ENCODE results near the gene CABCOCO1. TPM values are rescaled to one million over a fixed set of nuclear protein-coding genes. Genes with fewer than 3 reads are reported as not detected.

Gene CABCOCO1
- total and polyA plus RNA-seq, 8 donors: 1.7 to 6.0 (median 3.4) TPM; not detected in 1

DNA sequence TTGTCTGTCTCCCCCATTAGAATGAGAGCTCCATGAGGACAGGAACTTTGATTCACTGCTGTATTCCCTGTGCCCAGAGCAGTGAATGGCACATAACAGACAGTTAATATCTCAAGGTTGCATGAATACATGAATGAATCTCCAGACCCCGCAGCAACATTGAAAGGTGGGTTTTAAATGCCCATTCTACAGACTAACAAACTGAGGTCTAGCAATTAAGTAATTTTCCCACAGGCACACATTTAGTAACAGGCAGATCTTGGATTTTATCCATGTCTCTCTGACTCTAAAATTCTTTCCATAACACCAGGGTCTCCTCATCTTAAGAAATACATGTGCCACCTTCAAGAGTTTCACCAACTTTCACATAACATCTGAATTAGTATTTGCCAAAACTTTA is 134.1 kb downstream of the CABCOCO1 start:
- intact Hi-C loops (cut with DNase I): no loop called here
- DNase-seq (no peak), ATAC-seq (no peak)
- no peak overlapping the region for H3K27ac ChIP-seq
- H3K4me3 ChIP-seq: no peak overlapping the region
- no peaks in the 10 kb centered on the region for H3K4me1 ChIP-seq
- no peaks in the 10 kb centered on the region for H3K36me3 ChIP-seq
- TF ChIP-seq, protein P1, sequence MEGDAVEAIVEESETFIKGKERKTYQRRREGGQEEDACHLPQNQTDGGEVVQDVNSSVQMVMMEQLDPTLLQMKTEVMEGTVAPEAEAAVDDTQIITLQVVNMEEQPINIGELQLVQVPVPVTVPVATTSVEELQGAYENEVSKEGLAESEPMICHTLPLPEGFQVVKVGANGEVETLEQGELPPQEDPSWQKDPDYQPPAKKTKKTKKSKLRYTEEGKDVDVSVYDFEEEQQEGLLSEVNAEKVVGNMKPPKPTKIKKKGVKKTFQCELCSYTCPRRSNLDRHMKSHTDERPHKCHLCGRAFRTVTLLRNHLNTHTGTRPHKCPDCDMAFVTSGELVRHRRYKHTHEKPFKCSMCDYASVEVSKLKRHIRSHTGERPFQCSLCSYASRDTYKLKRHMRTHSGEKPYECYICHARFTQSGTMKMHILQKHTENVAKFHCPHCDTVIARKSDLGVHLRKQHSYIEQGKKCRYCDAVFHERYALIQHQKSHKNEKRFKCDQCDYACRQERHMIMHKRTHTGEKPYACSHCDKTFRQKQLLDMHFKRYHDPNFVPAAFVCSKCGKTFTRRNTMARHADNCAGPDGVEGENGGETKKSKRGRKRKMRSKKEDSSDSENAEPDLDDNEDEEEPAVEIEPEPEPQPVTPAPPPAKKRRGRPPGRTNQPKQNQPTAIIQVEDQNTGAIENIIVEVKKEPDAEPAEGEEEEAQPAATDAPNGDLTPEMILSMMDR (IDR thresholded peaks at IDR 0.05): no peak
- H3K9me3 ChIP-seq: no peaks in the 10 kb centered on the region
- H3K27me3 ChIP-seq: no peaks in the 10 kb centered on the region

DNA sequence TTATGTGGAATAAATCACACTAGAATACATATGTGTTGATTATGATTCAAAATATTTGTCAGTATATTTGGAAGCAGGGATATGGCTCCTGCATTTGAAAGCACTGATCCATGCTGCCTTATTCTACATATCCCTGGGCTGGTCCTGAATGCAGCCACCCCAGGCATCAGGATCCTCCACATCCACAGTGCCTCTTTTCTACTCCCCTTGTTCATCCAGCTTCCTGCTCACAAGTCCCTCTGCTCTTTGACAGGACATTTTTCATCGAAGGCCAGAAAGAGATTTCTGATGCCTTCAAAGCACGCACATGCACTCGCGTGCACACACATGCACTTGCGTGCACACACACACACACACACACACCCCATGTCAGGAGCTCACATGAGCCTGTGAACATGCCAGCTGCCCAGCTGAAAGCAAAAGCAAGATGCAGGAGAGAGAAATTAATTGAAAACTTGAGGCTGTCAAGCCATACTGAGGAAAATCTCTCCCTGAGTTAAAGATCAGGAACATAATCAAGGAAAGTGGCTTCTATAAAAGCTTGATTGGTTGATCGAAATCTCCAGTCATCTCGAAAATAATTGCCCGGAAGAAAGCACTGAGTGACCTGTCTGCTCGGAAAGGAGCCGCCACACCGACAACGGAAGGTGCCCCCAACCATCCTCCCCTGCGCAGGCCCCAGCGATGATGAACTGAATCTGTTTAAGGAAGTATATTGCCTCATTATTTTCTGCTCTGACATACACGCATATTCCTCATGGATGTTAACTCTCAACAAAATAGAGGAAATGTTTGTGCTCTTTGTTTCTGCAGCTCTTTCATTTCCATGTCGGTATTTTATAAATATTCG is 134.8 kb downstream of the CABCOCO1 start:
- Histone ChIP-seq H3K36me3 (no peaks in the 10 kb centered on the region), H3K4me1 (no peaks in the 10 kb centered on the region), H3K27ac (no peak overlapping the region), H3K27me3 (no peaks in the 10 kb centered on the region), H3K4me3 (no peak overlapping the region), H3K9me3 (no peaks in the 10 kb centered on the region)
- ATAC-seq: no peak
- intact Hi-C loops (cut with DNase I): no loop called here
- TF ChIP-seq, protein P1 (IDR thresholded peaks at IDR 0.05): no peak
- no peak for DNase-seq

DNA sequence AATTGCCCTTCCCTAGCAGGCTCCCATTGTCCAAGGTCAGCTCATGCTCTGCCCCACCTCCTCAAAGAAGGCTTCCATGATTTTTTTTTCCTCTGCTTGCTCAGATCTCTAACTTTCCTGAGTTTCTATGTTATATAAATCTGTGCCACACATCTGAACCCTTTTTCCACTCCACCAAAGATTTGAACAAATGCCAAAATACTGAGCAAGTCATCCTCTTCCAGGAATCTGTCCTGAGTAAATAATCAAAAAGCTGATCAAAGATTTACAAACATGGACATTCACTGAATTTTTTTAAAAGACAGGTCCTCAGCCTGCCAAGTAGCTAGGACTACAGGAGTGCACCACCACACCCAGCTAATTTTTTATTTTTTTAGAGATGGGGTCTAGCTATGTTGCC is 136.0 kb downstream of the CABCOCO1 start:
- H3K4me1 ChIP-seq: no peaks in the 10 kb centered on the region
- DNase-seq (no peak), ATAC-seq (no peak)
- H3K4me3 ChIP-seq: no peak overlapping the region
- no peaks in the 10 kb centered on the region for H3K27me3 ChIP-seq
- H3K27ac ChIP-seq: no peak overlapping the region
- TF ChIP-seq, protein P1 (IDR thresholded peaks at IDR 0.05): no peak
- intact Hi-C loops (cut with DNase I): no loop called here
- no peaks in the 10 kb centered on the region for H3K36me3 ChIP-seq
- H3K9me3 ChIP-seq: no peaks in the 10 kb centered on the region

DNA sequence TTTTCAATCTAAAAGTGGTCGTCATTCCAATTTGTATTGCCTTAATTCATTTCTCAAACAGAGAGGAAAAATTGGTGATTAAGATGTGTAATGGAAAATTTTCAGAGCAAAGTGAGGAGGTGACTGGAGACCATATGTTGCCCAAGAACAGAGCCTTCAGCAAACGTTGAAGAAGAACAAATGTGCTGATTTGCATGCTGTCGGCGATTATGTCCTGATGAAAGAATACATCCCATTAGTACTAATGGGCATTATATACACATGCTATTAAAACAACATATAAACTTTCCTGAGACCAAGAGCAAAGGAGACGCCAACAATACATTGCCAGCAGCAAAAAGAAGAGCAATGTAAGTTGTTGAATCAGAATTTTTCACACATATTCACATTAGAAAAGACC is 138.8 kb downstream of the CABCOCO1 start:
- TF ChIP-seq, protein P1 (IDR thresholded peaks at IDR 0.05): no peak
- ATAC-seq (no peak), DNase-seq (no peak)
- Histone ChIP-seq H3K27ac (no peak overlapping the region), H3K4me3 (no peak overlapping the region), H3K9me3 (no peaks in the 10 kb centered on the region), H3K36me3 (no peaks in the 10 kb centered on the region), H3K27me3 (no peaks in the 10 kb centered on the region), H3K4me1 (no peaks in the 10 kb centered on the region)
- intact Hi-C loops (cut with DNase I): no loop called here

DNA sequence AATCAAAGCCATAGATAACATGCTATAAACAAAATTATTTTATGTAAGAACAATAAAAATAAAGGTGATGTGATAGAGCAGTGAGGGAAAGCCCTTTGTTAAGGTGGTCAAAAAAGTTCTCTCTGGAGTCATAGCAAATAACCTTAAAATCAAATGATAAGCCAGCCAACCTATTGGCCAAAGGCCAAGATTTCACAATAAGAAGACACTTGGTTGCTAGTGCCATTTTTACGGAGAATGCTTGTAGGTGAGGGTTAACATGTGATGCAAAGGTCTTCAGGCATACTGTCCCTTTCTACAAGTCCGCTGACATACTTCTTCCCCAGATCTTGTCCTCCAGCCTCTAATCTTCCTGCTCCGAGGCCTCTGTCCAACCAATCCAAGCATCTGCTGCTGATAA is 140.5 kb downstream of the CABCOCO1 start:
- TF ChIP-seq, protein P1 (IDR thresholded peaks at IDR 0.05): no peak
- intact Hi-C loops (cut with DNase I): no loop called here
- no peak for DNase-seq

More for the DNA sequence above, 140.5 kb downstream of the CABCOCO1 start:
- Histone ChIP-seq H3K27ac (no peak overlapping the region), H3K9me3 (no peaks in the 10 kb centered on the region), H3K4me1 (no peaks in the 10 kb centered on the region), H3K27me3 (no peaks in the 10 kb centered on the region), H3K4me3 (no peak overlapping the region), H3K36me3 (no peaks in the 10 kb centered on the region)
- ATAC-seq: no peak

Data from left lung (tissue), 10 donors.